NOMO-1 treated with dmso at 0.1 percent for 144 hours (cell line): Measurements from ENCODE around the gene MCF2L.

Experiments
- DNase-seq: peaks from one replicate; lab custom pipeline; 2025; ENCODE audit not compliant: unreplicated experiment; lab: John Stamatoyannopoulos, UW

The MCF2L gene

DNA sequence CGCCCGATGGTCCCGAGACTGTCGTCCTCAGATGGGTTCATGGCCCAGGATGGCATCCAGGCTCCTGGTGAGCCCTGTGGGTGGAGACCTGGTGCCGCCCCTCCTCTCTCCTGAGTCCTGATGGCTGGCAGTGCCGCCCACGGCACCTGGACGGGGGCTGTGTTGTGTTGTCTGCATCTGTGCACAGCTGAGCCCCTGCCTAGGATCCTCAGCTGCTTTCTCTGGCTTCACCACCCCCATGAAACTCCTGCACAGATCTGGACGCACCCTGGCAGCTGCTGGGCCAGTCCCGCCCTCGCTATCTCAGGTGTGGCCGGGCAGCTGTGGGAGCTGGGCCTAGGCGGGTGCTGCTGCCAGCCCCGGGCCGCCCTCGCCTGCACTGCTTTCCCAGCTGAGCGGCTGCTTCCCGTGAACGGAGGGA is 27.7 kb downstream of the MCF2L start:
- DNase-seq = no peak

DNA sequence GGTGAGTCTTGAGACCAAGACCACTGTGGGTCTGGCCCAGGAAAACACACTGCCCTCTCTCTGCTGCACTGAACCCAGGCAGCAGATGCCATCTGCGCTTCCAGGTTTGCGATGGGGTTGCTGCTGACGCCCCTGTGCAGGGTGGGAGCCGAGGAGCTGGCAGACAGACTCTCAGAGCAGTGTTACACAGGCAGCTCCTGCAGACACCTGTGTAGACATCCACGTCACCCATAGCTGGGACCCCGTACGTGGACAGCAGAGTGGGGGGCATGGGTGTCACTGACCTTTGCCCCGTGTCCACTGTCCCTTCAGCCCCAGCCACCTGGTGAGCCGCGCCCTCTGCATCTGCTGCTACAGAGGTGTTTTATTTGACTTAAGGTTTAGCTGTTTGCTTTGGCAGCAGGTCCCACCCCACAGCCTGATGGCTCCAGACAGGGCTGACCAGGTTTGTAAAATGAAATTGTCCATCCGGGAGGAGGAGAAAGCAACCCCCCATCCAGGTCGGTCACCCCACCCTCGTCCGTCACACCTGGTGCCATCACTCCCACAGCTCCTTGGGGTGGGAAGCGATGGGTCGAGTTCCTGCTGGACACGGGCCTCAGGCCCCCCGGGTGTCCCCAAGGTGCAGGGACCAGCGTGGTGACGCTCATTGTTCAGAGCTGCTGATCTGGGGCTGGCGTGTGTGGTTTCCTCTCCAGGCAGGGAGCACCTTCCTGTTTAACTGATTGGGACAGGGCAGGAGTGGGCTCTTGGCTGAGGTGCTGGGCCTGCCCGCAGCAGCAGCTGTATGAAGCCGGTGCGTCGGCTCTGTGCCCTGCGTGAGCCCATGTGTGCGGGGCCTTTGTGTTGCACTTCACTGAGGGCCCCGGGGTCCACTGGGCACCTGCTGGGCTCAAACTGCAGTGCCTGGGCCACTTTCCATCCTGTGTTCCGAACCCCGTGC is 28.4 kb downstream of the MCF2L start:
- DNase-seq = no peak

DNA sequence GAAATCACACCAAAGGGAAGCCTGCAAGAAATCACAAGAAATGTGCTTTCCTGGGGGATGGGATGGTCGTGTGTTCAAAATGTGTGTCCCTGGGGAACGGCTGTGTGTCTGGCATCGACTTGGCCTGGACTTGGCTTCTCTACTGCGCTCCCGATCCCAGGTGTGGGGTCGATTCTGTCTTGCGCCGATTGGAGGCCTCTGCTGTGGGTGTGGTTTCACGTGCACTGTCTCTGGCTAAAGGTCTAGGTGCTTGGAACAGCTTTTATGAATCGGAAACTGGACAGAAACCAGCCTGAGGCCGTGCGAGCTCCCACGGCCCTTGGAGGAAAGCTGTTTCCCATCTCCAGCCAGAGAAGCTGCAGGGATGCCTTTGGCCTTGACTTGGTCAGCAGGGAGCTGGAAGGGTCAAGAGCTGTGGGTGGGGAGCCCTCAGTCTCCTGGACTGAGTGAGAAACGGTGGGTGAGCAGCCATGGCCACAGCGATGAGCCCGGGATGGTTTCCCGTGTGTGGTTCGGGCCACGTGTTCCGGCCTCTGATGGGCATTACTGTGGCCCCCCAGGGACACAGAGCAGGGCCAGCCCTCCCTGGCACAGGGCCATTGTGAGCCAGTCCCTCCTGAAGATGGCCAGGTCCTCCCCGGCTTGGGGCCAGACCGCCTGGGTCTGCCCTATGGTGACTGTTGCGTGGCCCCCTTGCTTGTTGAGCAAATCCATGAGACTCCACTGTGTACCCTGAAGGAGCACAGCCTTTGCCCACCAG is 29.7 kb downstream of the MCF2L start:
- DNase-seq = no peak

GRCh38 chr13:112999414-113000177 is 30.6 kb downstream of the MCF2L start:
- DNase-seq = no peak

DNA sequence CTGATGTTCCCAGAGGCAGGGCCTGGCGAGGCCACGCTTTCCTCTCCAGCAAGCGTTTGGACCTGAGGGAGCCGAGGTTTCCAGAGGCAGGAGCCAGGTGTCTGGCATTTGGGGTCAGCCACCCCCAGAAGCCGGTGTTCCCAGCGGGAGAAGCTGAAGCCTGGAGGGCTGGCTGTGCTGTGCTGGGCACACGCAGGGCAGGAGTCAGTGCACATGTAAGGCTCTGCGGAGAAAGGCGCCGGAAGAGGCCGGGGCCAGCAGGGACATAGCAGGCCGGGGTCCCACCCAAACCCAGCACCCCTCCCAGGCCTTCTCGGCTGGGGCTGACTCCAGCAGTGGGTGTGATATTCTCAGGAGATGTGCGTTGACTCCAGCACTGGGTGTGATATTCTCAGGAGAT is 31.6 kb downstream of the MCF2L start:
- no peak for DNase-seq

DNA sequence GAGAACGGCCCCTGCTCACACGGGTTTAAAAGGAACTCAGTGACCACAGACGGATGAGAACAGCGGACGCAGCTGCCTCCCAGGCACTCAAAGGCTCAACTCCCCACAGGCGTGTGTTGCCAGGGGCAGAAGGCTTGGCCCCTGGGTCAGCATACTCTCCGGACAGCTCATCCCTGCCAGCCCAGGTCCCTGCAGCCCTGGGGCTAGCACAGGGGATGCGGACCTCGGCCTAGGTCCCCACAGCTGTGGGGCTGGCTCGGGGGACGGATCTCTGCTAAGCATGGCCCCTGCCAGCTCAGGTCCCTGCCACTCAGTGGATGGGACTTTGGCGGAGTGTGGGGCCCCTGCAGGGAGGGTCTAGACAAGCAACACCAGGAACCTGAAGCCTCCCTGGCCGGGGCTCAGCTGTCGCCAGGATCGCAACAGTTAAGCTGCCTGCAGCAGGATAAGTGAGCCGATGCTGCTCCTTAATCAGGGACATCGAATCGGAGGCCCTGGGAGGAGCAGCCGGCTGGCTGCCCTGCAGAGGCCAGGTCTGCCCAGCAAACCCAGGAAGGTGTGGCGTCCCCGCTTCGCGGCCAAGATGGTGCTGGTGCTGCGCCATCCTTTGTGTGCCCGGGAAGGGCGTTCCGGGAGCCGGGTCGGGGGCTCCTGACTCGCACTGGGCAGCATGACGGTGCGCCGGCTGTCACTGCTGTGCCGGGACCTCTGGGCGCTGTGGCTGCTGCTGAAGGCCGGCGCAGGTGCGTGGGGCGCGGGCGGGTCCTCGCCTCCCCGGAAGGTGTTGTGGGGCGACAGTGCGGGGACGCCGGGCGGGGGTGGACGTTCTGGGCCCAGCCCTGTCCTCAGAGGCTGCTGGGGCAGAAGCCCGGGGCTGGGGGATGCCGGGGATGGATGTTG is 32.5 kb downstream of the MCF2L start:
- no peak for DNase-seq

GRCh38 chr13:113002206-113002912 is 33.3 kb downstream of the MCF2L start:
- no peak for DNase-seq

- no peak for DNase-seq
These were observed 33.9 kb downstream of the MCF2L start for GRCh38 chr13:113002913-113003290.

DNA sequence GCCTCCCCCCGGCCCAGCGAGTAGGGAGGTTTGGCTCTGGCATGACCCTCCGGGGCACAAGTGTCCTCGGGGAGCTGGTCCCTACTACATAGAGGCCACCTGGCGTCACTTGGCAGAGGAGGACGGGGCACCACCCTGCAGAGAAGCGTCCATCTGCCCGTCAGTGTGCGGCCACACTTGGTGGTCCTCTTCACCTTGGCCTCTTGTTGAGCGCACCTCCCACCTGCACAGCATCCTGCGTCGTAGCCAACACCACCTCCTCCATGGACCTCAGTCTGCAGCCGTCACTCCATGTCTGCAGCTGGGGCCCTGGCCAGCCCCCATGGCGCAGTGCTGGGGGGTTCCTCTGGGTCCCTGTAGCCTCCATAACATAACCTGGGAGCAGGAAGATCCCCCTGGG is 35.1 kb downstream of the MCF2L start:
- no peak for DNase-seq

DNA sequence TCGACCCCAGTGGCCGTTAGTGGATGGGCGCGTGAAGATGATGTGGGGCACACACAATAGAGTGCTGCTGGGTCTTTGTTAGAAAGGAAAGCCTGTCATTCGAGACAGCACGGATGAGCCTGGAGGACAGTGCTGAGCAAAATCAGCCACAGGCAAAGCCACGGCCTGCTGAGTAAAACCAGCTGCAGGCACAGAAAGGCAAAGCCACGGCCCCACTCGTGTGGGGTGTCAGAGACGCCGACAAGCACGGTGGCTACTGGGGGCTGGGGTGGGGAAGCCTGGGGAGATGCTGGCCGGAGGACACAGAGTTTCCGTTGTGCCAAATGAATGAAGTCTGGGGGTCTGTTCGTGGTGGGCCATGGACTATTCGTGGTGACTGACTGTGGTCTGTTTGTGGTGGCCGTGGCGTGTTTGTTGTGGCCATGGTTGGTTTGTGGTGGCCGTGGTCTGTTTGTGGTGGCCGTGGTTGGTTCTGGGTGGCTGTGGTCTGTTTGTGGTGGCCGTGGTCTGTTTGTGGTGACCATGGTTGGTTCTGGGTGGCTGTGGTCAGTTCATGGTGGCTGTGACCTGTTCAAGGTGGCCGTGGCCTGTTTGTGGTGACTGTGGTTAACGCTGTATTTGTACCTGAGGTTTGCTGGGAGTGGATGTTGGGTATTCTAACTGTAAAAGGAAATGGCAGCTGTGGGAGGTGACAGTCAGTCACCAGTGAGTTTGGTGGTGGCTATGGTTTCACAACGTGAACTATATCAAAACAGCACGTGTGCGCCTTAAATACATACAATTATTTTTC is 36.3 kb downstream of the MCF2L start:
- no peak for DNase-seq

- DNase-seq = no peak
These were observed 37.0 kb downstream of the MCF2L start for GRCh38 chr13:113005997-113006396.

- DNase-seq = no peak
These were observed 37.6 kb downstream of the MCF2L start for GRCh38 chr13:113006660-113007059.

- no peak for DNase-seq
These were observed 39.8 kb downstream of the MCF2L start for GRCh38 chr13:113008851-113009250.

DNA sequence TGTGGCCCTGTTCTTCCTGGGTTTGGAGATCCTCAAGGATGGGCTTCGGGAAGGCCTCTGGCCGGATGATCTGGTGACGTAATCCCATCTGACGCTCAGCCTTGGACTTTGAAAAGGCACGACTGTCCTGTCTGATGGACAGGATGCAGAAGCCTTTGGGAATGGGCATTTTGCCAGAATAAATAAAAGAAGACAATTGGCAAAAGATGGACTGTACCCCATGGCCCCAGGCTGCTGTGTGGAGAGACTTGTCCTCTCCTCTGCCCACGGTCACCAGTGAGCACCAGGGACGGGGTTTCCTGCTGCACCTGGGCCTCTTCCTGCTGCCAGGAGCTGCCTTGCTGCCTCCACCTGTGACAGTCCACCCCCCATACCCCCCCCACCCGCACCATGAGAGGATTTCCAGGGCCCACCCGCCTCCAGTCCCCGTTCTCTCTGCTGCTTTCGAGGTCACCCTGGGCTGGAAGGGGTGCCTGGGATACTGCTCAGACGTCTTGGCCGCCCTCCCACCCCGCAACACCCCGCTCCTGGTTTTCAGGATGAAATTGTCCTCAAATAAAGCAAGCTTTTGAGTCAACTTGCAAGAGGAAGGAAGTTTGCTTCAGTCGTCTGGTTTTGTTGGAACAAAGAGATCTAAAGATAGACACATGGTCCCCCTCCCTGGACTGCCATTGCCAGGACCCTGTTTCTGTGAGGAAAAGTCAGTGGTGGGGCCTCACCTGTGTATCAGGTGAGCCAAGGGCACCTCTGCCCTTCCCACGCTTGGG is 40.9 kb downstream of the MCF2L start:
- no peak for DNase-seq

DNA sequence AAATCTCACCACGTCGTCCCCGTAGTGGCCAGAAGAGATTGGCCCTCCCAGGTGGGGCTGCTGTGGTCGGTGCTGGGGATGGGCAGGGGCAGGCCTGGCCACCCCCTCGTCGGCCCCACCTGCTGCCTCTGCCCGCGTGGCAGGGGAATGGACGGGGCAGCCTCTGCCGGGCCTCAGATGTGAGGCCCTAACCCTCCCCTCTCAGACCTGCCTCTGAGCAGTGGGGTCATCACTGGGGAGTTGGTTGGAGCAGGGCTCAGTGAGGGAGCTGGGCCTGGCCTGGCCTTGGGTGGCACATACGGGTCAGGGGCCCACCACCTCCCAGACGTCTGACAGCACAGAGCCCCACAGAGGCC is 41.5 kb downstream of the MCF2L start:
- no peak for DNase-seq

- no peak for DNase-seq
These were observed 44.3 kb downstream of the MCF2L start for GRCh38 chr13:113013303-113013702.

GRCh38 chr13:113013878-113014751 is 45.1 kb downstream of the MCF2L start:
- no peak for DNase-seq
